ENCODE data around the gene ANO2.

- TF ChIP-seq POLR2A (IDR thresholded peaks at IDR 0.05): no peak
- no peak for TF ChIP-seq CTCF (IDR thresholded peaks at IDR 0.05)
Measured at GRCh38 chr12:5637698-5638097, 307.4 kb downstream of the ANO2 start.

All from transverse colon (tissue), 3 donors.